HPDE6-E6E7 (cell line): Measurements from ENCODE around the gene STAG1.
"Not testable (repeated sequence)": the region's sequence is repeated elsewhere in the genome, so short reads cannot be mapped to it uniquely, and the experiment has no call there.

Experiments used
- DNase-seq: peaks from one replicate; pipeline ENCODE4 v3.0.0; 2011; ENCODE audit warnings: missing footprints; ENCODE audit errors: extremely low spot score

STAG1 gene

GRCh38 chr3:136745916-136746315, 6.3 kb downstream of the STAG1 start:
- no peak for DNase-seq

DNA sequence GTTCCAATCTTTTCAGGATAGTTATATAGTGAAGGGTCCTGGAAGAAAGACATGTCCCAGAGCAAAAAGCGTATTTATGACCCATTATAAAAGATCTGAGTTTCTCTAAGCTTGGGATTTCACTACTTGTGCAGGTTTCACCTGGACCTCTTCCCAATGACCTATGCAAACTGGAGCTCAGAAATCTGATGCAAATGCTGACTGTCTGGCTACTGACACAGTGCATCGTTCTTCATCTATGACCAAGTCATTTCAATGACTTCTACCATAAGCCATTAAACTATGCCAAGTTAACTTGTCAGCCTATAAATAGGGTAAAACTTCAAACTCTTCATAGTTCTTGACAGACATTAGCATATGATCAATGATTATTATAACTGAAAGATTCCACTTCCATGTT, 11.1 kb downstream of the STAG1 start:
- no peak for DNase-seq

- no peak for DNase-seq
Observed at GRCh38 chr3:136740351-136740958, 11.7 kb downstream of the STAG1 start.

DNA sequence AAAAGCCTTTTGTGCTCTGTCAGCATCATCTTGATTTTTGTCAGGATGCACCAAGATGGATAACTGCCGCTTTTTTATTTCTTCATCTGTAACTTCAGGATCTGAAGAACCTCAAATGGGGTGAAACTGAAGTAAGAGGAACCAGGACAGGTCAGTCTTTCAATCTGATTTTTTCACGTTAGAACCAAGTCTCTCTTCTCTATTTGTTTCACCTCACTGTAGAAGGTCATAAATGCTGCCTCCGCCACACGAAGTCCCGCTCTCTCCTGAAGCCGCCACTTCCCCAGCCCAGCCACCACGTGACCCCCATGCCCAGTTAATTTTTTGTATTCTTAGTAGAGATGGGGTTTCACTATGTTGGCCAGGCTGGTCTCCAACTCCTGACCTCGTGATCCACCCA, 15.2 kb downstream of the STAG1 start:
- DNase-seq = not testable (repeated sequence)

GRCh38 chr3:136735103-136735502, 17.1 kb downstream of the STAG1 start:
- DNase-seq = no peak

- no peak for DNase-seq
Observed at GRCh38 chr3:136734382-136735070, 17.7 kb downstream of the STAG1 start.

- no peak for DNase-seq
Observed at GRCh38 chr3:136733317-136733833, 18.8 kb downstream of the STAG1 start.

GRCh38 chr3:136731274-136731884, 20.8 kb downstream of the STAG1 start:
- no peak for DNase-seq

- no peak for DNase-seq
Observed at GRCh38 chr3:136730595-136731273, 21.4 kb downstream of the STAG1 start.

DNA sequence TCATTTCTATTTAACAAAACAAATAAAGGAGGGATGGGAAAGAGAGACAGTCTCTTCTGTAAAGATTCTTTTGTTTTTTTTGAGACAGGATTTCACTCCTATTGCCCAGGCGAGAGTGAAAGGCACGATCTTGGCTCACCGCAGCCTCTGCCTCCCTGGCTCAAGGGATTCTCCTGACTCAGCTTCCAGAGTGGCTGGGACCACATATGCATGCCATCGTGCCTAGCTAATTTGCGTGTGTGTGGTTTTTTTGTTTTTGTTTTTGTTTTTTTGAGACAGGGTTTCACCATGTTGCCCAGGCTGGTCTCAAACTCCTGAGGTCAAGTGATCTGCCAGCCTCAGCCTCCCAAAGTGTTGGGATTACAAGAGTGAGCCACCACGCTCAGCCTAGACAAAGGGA, 23.3 kb downstream of the STAG1 start:
- no peak for DNase-seq

- DNase-seq = no peak
Observed at GRCh38 chr3:136728473-136728872, 23.7 kb downstream of the STAG1 start.

- DNase-seq = no peak
Observed at GRCh38 chr3:136725468-136725867, 26.7 kb downstream of the STAG1 start.

DNA sequence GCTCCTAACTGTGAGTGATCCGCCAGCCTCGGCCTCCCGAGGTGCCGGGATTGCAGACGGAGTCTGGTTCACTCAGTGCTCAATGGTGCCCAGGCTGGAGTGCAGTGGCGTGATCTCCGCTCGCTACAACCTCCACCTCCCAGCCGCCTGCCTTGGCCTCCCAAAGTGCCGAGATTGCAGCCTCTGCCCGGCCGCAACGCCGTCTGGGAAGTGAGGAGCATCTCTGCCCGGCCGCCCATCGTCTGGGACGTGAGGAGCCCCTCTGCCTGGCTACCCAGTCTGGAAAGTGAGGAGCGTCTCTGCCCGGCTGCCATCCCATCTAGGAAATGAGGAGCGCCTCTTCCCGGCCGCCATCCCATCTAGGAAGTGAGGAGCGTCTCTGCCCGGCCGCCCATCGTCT, 29.3 kb downstream of the STAG1 start:
- not testable (repeated sequence) for DNase-seq

DNA sequence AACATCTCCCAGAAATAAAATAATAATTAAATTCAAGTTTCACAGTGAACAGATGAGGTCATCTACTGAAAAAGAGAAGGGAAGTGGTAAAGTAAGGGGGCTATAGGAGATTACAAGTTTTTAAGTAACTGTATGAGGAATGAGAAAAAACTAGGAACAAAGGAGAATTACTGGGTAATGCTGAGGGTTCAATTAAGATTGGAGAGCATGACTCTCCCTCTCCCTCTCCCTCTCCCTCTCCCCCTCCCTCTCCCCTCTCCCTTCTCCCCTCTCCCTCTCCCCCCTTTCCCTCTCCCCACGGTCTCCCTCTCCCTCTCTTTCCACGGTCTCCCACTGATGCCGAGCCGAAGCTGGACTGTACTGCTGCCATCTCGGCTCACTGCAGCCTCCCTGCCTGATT, 29.8 kb downstream of the STAG1 start:
- DNase-seq = not testable (repeated sequence)

- DNase-seq = no peak
Observed at GRCh38 chr3:136720091-136720490, 32.1 kb downstream of the STAG1 start.

GRCh38 chr3:136716629-136717028, 35.5 kb downstream of the STAG1 start:
- no peak for DNase-seq

DNA sequence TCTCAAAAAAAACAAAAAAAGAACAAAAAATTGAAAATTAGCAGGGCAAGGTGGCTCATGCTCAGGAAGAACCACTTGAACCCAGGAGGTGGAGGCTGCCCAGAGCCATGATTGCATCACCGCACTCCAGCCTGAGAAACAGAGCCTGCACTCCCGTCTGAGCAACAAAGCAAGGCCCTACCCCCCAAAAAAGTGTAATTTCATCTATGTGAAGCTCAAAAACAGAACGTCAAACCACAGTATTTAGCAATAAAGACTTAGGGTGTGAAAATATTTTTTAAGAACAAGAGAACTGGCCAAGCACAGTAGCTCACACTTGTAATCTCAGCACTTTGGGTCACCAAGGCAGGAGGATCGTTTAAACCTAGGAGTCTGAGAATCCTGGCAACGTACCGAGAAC, 38.2 kb downstream of the STAG1 start:
- DNase-seq = no peak

DNA sequence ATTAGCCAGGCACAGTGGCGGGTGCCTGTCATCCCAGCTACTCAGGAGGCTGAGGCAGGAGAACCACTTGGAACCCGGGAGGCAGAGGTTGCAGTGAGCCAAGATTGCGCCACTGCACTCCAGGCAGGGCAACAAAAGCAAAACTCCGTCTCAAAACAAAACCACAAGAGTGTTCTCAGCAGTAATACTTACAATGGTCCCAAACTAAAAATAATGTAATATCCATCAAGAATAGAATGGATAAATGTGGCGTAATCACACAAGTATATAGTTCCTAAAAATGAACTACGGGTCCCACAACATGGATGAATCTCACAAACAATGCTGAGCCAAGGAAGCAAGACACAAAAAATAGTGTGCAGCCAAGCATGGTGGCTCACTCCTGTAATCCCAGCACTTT, 39.2 kb downstream of the STAG1 start:
- no peak for DNase-seq

DNA sequence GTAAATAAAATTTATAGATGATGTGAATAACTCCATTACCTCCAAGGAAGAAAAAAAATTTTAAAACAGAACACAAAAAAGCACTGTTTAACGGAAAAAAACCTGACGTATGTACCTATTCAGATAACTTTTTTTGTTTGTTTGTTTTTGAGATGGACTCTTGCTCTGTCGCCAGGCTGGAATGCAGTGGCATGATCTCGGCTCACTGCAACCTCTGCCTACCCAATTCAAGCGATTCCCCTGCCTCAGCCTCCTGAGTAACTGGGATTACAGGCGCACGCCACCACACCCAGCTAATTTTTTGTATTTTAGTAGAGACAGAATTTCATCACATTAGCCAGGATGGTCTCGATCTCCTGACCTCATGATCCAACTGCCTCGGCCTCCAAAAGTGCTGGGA, 40.3 kb downstream of the STAG1 start:
- not testable (repeated sequence) for DNase-seq

DNA sequence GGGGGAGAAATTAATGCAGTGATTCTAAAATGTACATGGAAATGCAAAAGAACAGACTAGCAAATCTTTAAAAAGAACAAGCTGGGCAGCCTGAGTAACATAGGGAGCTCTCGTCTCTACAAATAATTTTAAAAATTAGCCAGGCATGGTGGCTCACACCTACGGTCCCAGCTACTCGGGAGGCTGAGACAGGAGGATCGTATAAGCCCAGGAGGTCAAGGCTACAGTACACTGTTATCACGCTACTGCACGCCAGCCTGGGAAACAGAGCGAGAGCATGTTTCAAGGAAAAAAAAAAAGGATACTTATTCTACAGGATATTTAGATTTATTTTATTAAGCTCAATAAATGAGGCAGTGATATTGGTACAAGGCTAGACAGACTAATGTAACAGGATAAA, 40.9 kb downstream of the STAG1 start:
- DNase-seq = no peak

DNA sequence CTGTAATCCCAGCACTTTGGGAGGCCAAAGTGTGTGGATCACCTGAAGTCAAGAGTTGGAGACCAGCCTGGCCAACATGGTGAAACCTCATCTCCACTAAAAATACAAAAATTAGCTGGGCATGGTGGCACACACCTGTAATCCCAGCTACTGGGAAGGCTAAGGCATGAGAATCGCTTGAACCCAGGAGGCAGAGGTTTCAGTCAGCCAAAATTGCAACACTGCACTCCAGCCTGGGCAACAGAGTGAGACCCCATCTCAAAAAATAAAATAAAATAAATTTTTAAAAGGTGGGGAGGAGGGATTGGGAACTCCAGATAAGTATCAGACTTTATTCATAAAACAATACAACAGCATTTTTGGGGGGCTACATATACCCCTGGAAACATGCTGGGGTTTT, 42.4 kb downstream of the STAG1 start:
- DNase-seq = not testable (repeated sequence)

GRCh38 chr3:136708333-136708985, 43.7 kb downstream of the STAG1 start:
- no peak for DNase-seq
